Caco-2 (cell line): ENCODE data around the gene TAS2R8. TPM values are rescaled to one million over a fixed set of nuclear protein-coding genes. Genes with fewer than 3 reads are reported as not detected.

Experiments
- BruUV-seq: library from RNA; stranded (reverse); fragments of 400-500 nt; replicated peaks from 2 replicates; lab custom pipeline; 2021; lab: Mats Ljungman, UMichigan
- CTCF ChIA-PET: fragments of 300-600 bp; sonication (Branson Sonifier 250); formaldehyde crosslinking; loops from one replicate; lab custom pipeline; 2022; ENCODE audit warnings: antibody characterized with exemption; lab: Charles Lee
- POLR2A ChIA-PET: fragments of 300-600 bp; sonication (Branson Sonifier 250); formaldehyde crosslinking; loops from one replicate; lab custom pipeline; 2022; ENCODE audit warnings: antibody characterized with exemption; lab: Charles Lee
- DNase-seq, 2 experiments: peaks; one replicate each; pipeline versions ENCODE4 v3.0.0 to v3.0.0-alpha.2; 2020 to 2022
- H3K27me3 ChIP-seq: replicated peaks from 2 replicates; pipeline ENCODE4 v1.6.0; 2011; ENCODE audit warnings: low read length; ENCODE audit not compliant: control insufficient read depth, insufficient read depth
- H3K36me3 ChIP-seq: 2 replicates; pipeline ENCODE4 v1.5.1; 2011; ENCODE audit warnings: low read length; ENCODE audit not compliant: control insufficient read depth, insufficient read depth
- H3K4me1 ChIP-seq: fragments of 250-450 bp; sonication (Bioruptor Pico); 2 replicates; pipeline ENCODE4 v1.5.1; 2020; ENCODE audit warnings: mild to moderate bottlenecking
- H3K4me3 ChIP-seq: 2 replicates; pipeline ENCODE4 v1.5.1; 2011; ENCODE audit warnings: low read depth, mild to moderate bottlenecking, control low read depth, low read length
- H3K9me3 ChIP-seq: fragments of 250-450 bp; sonication (Bioruptor Pico); 2 replicates; pipeline ENCODE4 v1.5.1; 2020; ENCODE audit warnings: mild to moderate bottlenecking, moderate library complexity
- H3K27ac Mint-ChIP-seq: one replicate; pipeline ENCODE4 v1.8.0; 2022; ENCODE audit warnings: mixed read lengths; ENCODE audit not compliant: unreplicated experiment
- H3K27me3 Mint-ChIP-seq: one replicate; pipeline ENCODE4 v1.8.0; 2022; ENCODE audit warnings: mixed read lengths; ENCODE audit not compliant: insufficient read depth, unreplicated experiment
- H3K36me3 Mint-ChIP-seq: one replicate; pipeline ENCODE4 v1.8.0; 2022; ENCODE audit warnings: mild to moderate bottlenecking, mixed read lengths; ENCODE audit not compliant: insufficient read depth, unreplicated experiment
- H3K4me1 Mint-ChIP-seq: one replicate; pipeline ENCODE4 v1.8.0; 2022; ENCODE audit warnings: low read depth, mixed read lengths; ENCODE audit not compliant: unreplicated experiment
- H3K4me3 Mint-ChIP-seq: one replicate; pipeline ENCODE4 v1.8.0; 2022; ENCODE audit warnings: mild to moderate bottlenecking, moderate library complexity, mixed read lengths; ENCODE audit not compliant: unreplicated experiment
- H3K9me3 Mint-ChIP-seq: one replicate; pipeline ENCODE4 v1.8.0; 2022; ENCODE audit warnings: mixed read lengths; ENCODE audit not compliant: unreplicated experiment
- CTCF ChIP-seq, 2 experiments: fragments of 200-600 bp in 1 of 2; IDR thresholded peaks; 1 replicate in 1 of 2; 2 replicates in 1 of 2; pipeline versions ENCODE4 v1.5.1 to v1.8.0; 2011 to 2022; ENCODE audit warnings: antibody characterized with exemption in 1 of 2, control low read depth in 1 of 2, inconsistent platforms in 1 of 2, low read depth in 1 of 2, low read length in 1 of 2, mild to moderate bottlenecking in 1 of 2, moderate library complexity in 1 of 2; ENCODE audit not compliant: insufficient read depth in 1 of 2, severe bottlenecking in 1 of 2, unreplicated experiment in 1 of 2
- intact Hi-C: fragments of 100-400 bp; cut with micrococcal nuclease; formaldehyde crosslinking; loops from one replicate; pipeline ENCODE4 v1.10.0; 2022; ENCODE audit not compliant: unreplicated experiment
- total RNA-seq: library from RNA; stranded (reverse); gene quantifications from 2 replicates; pipeline ENCODE4 v1.2.3, GENCODE V29; 2022

TAS2R8 gene
- total RNA-seq, 1 experiment from 2014 or later = not detected

- no peak for TF ChIP-seq CTCF (IDR thresholded peaks at IDR 0.05; ENCODE audit: insufficient read depth in 1 of 2, low read depth in 1 of 2, low read length in 1 of 2, severe bottlenecking in 1 of 2, unreplicated experiment in 1 of 2)
- no peaks in the 10 kb centered on the region for H3K9me3 Mint-ChIP-seq
- Histone ChIP-seq H3K9me3 (peaks cover 6% of the 10 kb centered on the region), H3K4me1 (no peaks in the 10 kb centered on the region), H3K36me3 (no peaks in the 10 kb centered on the region), H3K4me3 (no peak within 1 kb of the TSS), H3K27me3 (no peaks in the 10 kb centered on the region; the same call in 1 of the 2 replicates)
- ChIA-PET CTCF (no interaction called here), POLR2A (no interaction called here)
- no peak for DNase-seq
- no peak within 1 kb of the TSS for H3K27ac Mint-ChIP-seq
- H3K36me3 Mint-ChIP-seq = no peaks in the 10 kb centered on the region
- peaks cover 10% of the 10 kb centered on the region for H3K27me3 Mint-ChIP-seq
- no peak within 1 kb of the TSS for H3K4me3 Mint-ChIP-seq
- BruUV-seq = no TSS peak
- no peaks in the 10 kb centered on the region for H3K4me1 Mint-ChIP-seq
- intact Hi-C loops = no loop called here
Measured at GRCh38 chr12:10810068-10810467, 3.0 kb upstream of the TAS2R8 start, which contains the start of gene TAS2R9. TAS2R9 (minus strand) TSS chr12:10810168; CDS start chr12:10810075, 93 bp downstream.

DNA sequence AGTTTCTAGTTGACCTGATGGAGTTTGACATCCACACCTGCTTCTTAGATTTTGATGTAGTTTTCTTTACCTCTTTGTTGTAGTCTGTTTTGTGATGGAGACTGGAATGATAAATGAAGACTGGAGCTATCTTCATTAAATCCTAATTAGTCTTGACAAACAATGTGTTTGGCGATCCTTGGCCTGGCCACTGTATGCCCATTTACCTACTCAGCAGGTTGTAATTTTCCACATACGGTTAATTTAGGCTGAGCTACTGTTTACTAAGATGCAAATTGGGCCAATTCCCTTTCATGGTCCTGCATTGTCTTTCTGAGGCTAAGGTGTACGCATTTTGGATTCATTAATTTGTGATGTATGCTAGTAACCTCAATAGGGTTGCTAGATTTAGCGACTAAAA, 4.5 kb downstream of the TAS2R8 start, which contains the start of gene TAS2R7:
TSS of gene TAS2R7 (minus strand) at position 41 of the 400 bp plus-strand sequence. CDS start 57 bp downstream, outside the sequence.
- H3K9me3 ChIP-seq = no peaks in the 10 kb centered on the region; the same call in 1 of the 2 replicates
- H3K36me3 ChIP-seq = no peaks in the 10 kb centered on the region
- Mint-ChIP-seq H3K4me1 (no peaks in the 10 kb centered on the region), H3K4me3 (no peak within 1 kb of the TSS), H3K9me3 (no peaks in the 10 kb centered on the region), H3K36me3 (no peaks in the 10 kb centered on the region), H3K27ac (no peak within 1 kb of the TSS), H3K27me3 (peaks cover 24% of the 10 kb centered on the region)
- intact Hi-C loops = no loop called here
- TF ChIP-seq CTCF (IDR thresholded peaks at IDR 0.05; ENCODE audit: insufficient read depth in 1 of 2, low read depth in 1 of 2, low read length in 1 of 2, severe bottlenecking in 1 of 2, unreplicated experiment in 1 of 2) = no peak
- H3K27me3 ChIP-seq = peaks cover 2% of the 10 kb centered on the region; the same call in 1 of the 2 replicates
- H3K4me1 ChIP-seq = no peaks in the 10 kb centered on the region
- no peak within 1 kb of the TSS for H3K4me3 ChIP-seq
- no TSS peak for BruUV-seq
- POLR2A ChIA-PET = no interaction called here
- no peak for DNase-seq
- CTCF ChIA-PET = interaction anchor here (1.6 kb wide), 1 partner anchor 397 kb away, joined by 4 read pairs; no protein-coding TSS in a partner anchor

GRCh38 chr12:10801741-10802140, 5.3 kb downstream of the TAS2R8 start:
- Histone ChIP-seq H3K4me3 (no peak overlapping the region), H3K9me3 (no peaks in the 10 kb centered on the region; the same call in 1 of the 2 replicates), H3K4me1 (no peaks in the 10 kb centered on the region), H3K36me3 (no peaks in the 10 kb centered on the region), H3K27me3 (peaks cover 2% of the 10 kb centered on the region; the same call in 1 of the 2 replicates)
- ChIA-PET CTCF (interaction anchor here (1.6 kb wide), 1 partner anchor 398 kb away, joined by 4 read pairs; no protein-coding TSS in a partner anchor), POLR2A (no interaction called here)
- no peaks in the 10 kb centered on the region for H3K9me3 Mint-ChIP-seq
- no TSS peak for BruUV-seq
- DNase-seq = no peak
- no peak overlapping the region for H3K27ac Mint-ChIP-seq
- H3K4me1 Mint-ChIP-seq = no peaks in the 10 kb centered on the region
- peaks cover 28% of the 10 kb centered on the region for H3K27me3 Mint-ChIP-seq
- no peak overlapping the region for H3K4me3 Mint-ChIP-seq
- H3K36me3 Mint-ChIP-seq = no peaks in the 10 kb centered on the region
- TF ChIP-seq CTCF (IDR thresholded peaks at IDR 0.05; ENCODE audit: insufficient read depth in 1 of 2, low read depth in 1 of 2, low read length in 1 of 2, severe bottlenecking in 1 of 2, unreplicated experiment in 1 of 2) = no peak
- intact Hi-C loops = no loop called here
